ENCODE results near the gene CHRNA7.
"Not testable (repeated sequence)": the region's sequence is repeated elsewhere in the genome, so short reads cannot be mapped to it uniquely, and the experiment has no call there.

CHRNA7 gene

GRCh38 chr15:32120577-32121383 is 90.5 kb downstream of the CHRNA7 start:
- DNase-seq (ENCODE audit: low spot score): no peak

- DNase-seq (ENCODE audit: low spot score): no peak
Measured at GRCh38 chr15:32121384-32121695, 91.0 kb downstream of the CHRNA7 start.

- DNase-seq (ENCODE audit: low spot score): no peak
Measured at GRCh38 chr15:32122013-32122412, 91.7 kb downstream of the CHRNA7 start.

- DNase-seq (ENCODE audit: low spot score): no peak
Measured at GRCh38 chr15:32123473-32123872, 93.2 kb downstream of the CHRNA7 start.

- DNase-seq (ENCODE audit: low spot score): no peak
Measured at GRCh38 chr15:32124726-32125125, 94.4 kb downstream of the CHRNA7 start.

GRCh38 chr15:32125595-32125994 is 95.3 kb downstream of the CHRNA7 start:
- no peak for DNase-seq (ENCODE audit: low spot score)

GRCh38 chr15:32129815-32130214 is 99.5 kb downstream of the CHRNA7 start:
- no peak for DNase-seq (ENCODE audit: low spot score)

- DNase-seq (ENCODE audit: low spot score): no peak
Measured at GRCh38 chr15:32130823-32131222, 100.5 kb downstream of the CHRNA7 start.

- DNase-seq (ENCODE audit: low spot score): no peak
Measured at GRCh38 chr15:32131803-32132202, 101.5 kb downstream of the CHRNA7 start.

GRCh38 chr15:32132859-32133258 is 102.5 kb downstream of the CHRNA7 start:
- no peak for DNase-seq (ENCODE audit: low spot score)

GRCh38 chr15:32134842-32135241 is 104.5 kb downstream of the CHRNA7 start:
- DNase-seq (ENCODE audit: low spot score): no peak

GRCh38 chr15:32135335-32135734 is 105.0 kb downstream of the CHRNA7 start:
- no peak for DNase-seq (ENCODE audit: low spot score)

GRCh38 chr15:32145512-32145911 is 115.2 kb downstream of the CHRNA7 start:
- not testable (repeated sequence) for DNase-seq (ENCODE audit: low spot score)

- no peak for DNase-seq (ENCODE audit: low spot score)
Measured at GRCh38 chr15:32148833-32149555, 118.7 kb downstream of the CHRNA7 start.

GRCh38 chr15:32152574-32152973 is 122.3 kb downstream of the CHRNA7 start:
- no peak for DNase-seq (ENCODE audit: low spot score)

GRCh38 chr15:32153868-32154623 is 123.7 kb downstream of the CHRNA7 start:
- not testable (repeated sequence) for DNase-seq (ENCODE audit: low spot score)

- DNase-seq (ENCODE audit: low spot score): not testable (repeated sequence)
Measured at GRCh38 chr15:32162143-32162542, 131.8 kb downstream of the CHRNA7 start.

GRCh38 chr15:32164065-32164464 is 133.8 kb downstream of the CHRNA7 start:
- DNase-seq (ENCODE audit: low spot score): not testable (repeated sequence)

- DNase-seq (ENCODE audit: low spot score): not testable (repeated sequence)
Measured at GRCh38 chr15:32164747-32165146, 134.4 kb downstream of the CHRNA7 start.

- DNase-seq (ENCODE audit: low spot score): not testable (repeated sequence)
Measured at GRCh38 chr15:32165775-32166174, 135.5 kb downstream of the CHRNA7 start.

GRCh38 chr15:32166270-32166669 is 136.0 kb downstream of the CHRNA7 start:
- DNase-seq (ENCODE audit: low spot score): not testable (repeated sequence)

- DNase-seq (ENCODE audit: low spot score): not testable (repeated sequence)
Measured at GRCh38 chr15:32167913-32168312, 137.6 kb downstream of the CHRNA7 start.

GRCh38 chr15:32180579-32180978 is 150.3 kb downstream of the CHRNA7 start:
- not testable (repeated sequence) for DNase-seq (ENCODE audit: low spot score)

Measured in AG08396 (cell line).